AG04450 (cell line): ENCODE measurements around the gene SDC4. TPM values are rescaled to one million over a fixed set of nuclear protein-coding genes. Genes with fewer than 3 reads are reported as not detected.

ENCODE experiments used
- CTCF ChIA-PET: fragments of 300-600, 350-600 bp; formaldehyde crosslinking; extraction: SDS; loops from one replicate; lab custom pipeline; 2022; ENCODE audit warnings: antibody characterized with exemption, inconsistent platforms; lab: Charles Lee
- POLR2A ChIA-PET: fragments of 350-600 bp; formaldehyde crosslinking; extraction: SDS; loops from one replicate; lab custom pipeline; 2021; ENCODE audit warnings: antibody characterized with exemption, inconsistent platforms; lab: Yijun Ruan, JAX
- DNase-seq: peaks from one replicate; pipeline ENCODE4 v3.0.0-alpha.2; 2011; ENCODE audit warnings: low read depth, low spot score
- H3K27ac ChIP-seq: one replicate; pipeline ENCODE4 v1.5.1; 2012; ENCODE audit warnings: low read depth, low read length, control low read depth
- H3K27me3 ChIP-seq: one replicate; pipeline ENCODE4 v1.6.0; 2012; ENCODE audit warnings: low read length; ENCODE audit not compliant: control insufficient read depth, insufficient read depth
- H3K4me3 ChIP-seq: 2 replicates; pipeline ENCODE4 v1.5.1; 2011; ENCODE audit warnings: mild to moderate bottlenecking, low read depth, low read length, control low read depth
- H3K9me3 ChIP-seq: 2 replicates; pipeline ENCODE4 v1.5.1; 2012; ENCODE audit warnings: low read length; ENCODE audit not compliant: control insufficient read depth, insufficient read depth
- CTCF ChIP-seq: IDR thresholded peaks from 2 replicates; pipeline ENCODE4 v1.5.1; 2011; ENCODE audit warnings: low read depth, low read length, control low read depth, inconsistent platforms
- polyA plus RNA-seq: library from polyadenylated mRNA; depleted of rRNA; stranded (reverse); fragments of >200 nt; gene quantifications from 2 replicates; pipeline ENCODE4 v1.2.3, GENCODE V29; 2011

The SDC4 gene
- polyA plus RNA-seq, 1 experiment = 177 TPM

- POLR2A ChIA-PET = no interaction called here
- DNase-seq = no peak
- Histone ChIP-seq H3K27ac (no peak overlapping the region), H3K4me3 (no peak overlapping the region), H3K9me3 (no peaks in the 10 kb centered on the region; the same call in 1 of the 2 replicates), H3K27me3 (peaks cover 11% of the 10 kb centered on the region)
- CTCF ChIA-PET = interaction anchor here (0.6 to 6.6 kb wide), 10 partner anchors 8 to 615 kb away, joined by 3 to 96 read pairs (median 6); no protein-coding TSS in a partner anchor
- TF ChIP-seq CTCF = peak; percentile 48
Observed at GRCh38 chr20:45300961-45301360, 47.3 kb downstream of the SDC4 start.

GRCh38 chr20:45299786-45300185, 48.4 kb downstream of the SDC4 start:
- Histone ChIP-seq H3K9me3 (peaks cover under 1% of the 10 kb centered on the region), H3K27me3 (peaks cover 6% of the 10 kb centered on the region), H3K4me3 (no peak overlapping the region), H3K27ac (no peak overlapping the region)
- POLR2A ChIA-PET = no interaction called here
- no peak for DNase-seq
- CTCF ChIA-PET = interaction anchor here (2.9 to 6.6 kb wide), 2 partner anchors 7 to 471 kb away, joined by 9 to 96 read pairs; no protein-coding TSS in a partner anchor
- TF ChIP-seq CTCF = no peak

GRCh38 chr20:45297786-45298497, 50.3 kb downstream of the SDC4 start:
- ChIA-PET POLR2A (no interaction called here), CTCF (interaction anchor here (1.0 to 2.3 kb wide), 2 partner anchors 14 to 473 kb away, joined by 5 read pairs; no protein-coding TSS in a partner anchor)
- H3K4me3 ChIP-seq = no peak overlapping the region
- H3K27ac ChIP-seq = no peak overlapping the region
- peaks cover 4% of the 10 kb centered on the region for H3K9me3 ChIP-seq
- no peak for TF ChIP-seq CTCF
- H3K27me3 ChIP-seq = peaks cover 11% of the 10 kb centered on the region
- DNase-seq = no peak

- no peak overlapping the region for H3K27ac ChIP-seq
- TF ChIP-seq CTCF = no peak
- H3K9me3 ChIP-seq = peaks cover 4% of the 10 kb centered on the region
- ChIA-PET POLR2A (no interaction called here), CTCF (interaction anchor here (0.8 to 6.9 kb wide), 35 partner anchors 8 to 476 kb away, joined by 3 to 171 read pairs (median 6); partner anchors contain the start of gene SYS1)
- no peak overlapping the region for H3K4me3 ChIP-seq
- DNase-seq = no peak
- peaks cover 17% of the 10 kb centered on the region for H3K27me3 ChIP-seq
Observed at GRCh38 chr20:45294659-45295058, 53.6 kb downstream of the SDC4 start.

GRCh38 chr20:45294003-45294368, 54.2 kb downstream of the SDC4 start:
- H3K27me3 ChIP-seq = peaks cover 17% of the 10 kb centered on the region
- peaks cover 4% of the 10 kb centered on the region for H3K9me3 ChIP-seq
- ChIA-PET CTCF (interaction anchor here (0.5 to 6.9 kb wide), 65 partner anchors 9 to 546 kb away, joined by 3 to 171 read pairs (median 5); partner anchors contain the start of genes MATN4, SYS1 and WFDC10A), POLR2A (interaction anchor here (0.6 to 0.7 kb wide), 2 partner anchors 54 to 122 kb away, joined by 3 read pairs; no protein-coding TSS in a partner anchor)
- no peak overlapping the region for H3K27ac ChIP-seq
- no peak for DNase-seq
- TF ChIP-seq CTCF = no peak
- peak overlapping the region; percentile 58 for H3K4me3 ChIP-seq
